ENCODE results near the gene NADSYN1.

The NADSYN1 gene

DNA sequence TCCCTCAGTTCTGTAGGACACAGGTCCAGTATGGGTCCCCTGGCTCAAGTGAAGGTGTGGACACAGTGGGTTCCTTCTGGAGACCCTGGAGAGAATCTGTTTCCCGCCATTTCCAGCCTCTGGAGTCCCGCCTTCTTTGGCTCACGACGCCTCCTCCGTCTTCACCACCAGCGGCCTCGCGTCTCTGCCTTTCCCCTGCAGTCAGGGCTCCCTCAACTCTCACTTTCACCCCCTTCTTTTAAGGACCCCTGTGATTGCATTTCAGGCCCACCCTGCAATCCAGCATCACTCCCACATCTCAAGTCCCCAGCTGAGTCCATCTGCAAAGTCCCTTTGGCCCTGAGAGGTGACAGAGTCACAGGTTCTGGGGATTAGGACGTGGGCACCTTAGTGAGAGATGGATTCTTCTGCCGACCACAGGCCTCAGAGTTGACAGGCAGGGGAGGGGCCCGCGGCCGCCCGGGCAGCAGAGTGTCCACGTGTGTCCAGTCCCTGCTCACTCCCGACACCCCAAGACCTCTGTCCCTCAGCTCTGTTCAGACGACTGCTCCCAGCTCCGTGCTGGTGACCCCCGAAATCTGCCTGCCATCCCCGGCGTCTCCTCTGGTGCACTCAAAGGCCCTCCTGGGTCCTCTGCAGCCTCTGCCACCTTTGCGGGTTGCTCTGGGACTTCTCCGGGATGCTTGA, 37.2 kb downstream of the NADSYN1 start:
- DNase-seq: no peak

DNA sequence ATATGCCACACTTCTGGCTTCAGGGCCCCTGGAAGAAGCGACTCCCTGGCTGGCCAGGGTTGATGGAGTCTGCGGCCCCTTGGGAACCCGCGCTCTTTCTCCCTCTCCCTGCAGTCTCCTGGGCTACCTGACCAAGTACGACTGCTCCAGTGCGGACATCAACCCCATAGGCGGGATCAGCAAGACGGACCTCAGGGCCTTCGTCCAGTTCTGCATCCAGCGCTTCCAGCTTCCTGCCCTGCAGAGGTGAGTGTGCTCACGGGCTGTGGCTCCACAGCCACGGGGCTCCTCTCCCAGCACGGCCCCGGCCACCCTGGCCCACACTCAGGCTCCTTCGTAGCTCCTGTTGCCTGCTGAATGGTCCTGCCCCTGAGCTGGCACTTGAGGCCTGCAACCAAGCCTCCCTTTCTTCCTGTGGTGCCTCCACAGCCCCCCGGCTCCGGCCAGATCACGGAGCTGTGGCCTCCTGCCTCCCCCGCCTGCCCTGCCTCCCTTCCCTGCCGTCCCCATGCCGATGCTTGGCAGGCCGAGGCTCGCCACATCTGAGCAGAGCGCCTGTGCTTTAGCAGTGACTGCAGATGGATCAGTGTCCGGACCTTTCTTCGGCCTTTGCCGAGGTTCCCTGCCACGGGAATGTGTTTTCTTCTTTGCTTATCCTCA, 37.9 kb downstream of the NADSYN1 start:
- no peak for DNase-seq

DNA sequence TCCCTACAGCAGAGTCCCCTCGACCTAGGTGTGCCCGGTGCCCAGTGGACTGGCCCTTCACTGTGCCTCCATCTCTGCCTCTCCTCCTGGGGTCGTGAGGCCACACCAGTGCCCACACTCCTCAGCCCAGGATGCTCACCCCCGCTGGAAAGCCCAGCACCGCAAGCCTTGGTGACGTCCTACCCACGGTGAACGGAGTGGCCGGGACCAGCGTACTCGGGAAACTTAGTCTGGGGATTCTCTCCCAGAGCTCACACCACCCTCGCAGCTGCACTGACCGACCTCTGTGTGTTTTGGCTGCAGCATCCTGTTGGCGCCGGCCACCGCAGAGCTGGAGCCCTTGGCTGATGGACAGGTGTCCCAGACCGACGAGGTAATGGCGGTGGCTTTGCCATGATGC, 38.5 kb downstream of the NADSYN1 start:
- DNase-seq: no peak

DNA sequence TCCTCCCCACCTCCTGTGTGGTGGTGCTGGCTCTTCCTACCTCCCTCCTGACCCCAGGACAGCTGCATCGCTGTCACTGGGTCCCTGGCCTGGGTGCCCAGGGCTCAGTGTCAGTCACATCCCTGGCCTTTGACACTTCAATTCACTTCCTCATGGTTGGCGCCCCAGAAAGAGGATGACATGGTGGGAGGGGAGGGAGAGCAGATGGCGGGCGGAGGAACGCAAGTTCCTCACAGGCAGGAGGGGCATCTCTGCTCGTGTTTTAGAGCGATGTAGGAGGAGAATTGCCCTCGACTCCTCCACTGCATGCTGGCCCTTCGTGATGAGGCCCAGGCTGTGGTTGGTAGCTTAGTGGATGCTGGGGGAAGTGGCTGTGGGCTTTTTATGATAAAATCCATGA, 38.9 kb downstream of the NADSYN1 start:
- DNase-seq: no peak

DNA sequence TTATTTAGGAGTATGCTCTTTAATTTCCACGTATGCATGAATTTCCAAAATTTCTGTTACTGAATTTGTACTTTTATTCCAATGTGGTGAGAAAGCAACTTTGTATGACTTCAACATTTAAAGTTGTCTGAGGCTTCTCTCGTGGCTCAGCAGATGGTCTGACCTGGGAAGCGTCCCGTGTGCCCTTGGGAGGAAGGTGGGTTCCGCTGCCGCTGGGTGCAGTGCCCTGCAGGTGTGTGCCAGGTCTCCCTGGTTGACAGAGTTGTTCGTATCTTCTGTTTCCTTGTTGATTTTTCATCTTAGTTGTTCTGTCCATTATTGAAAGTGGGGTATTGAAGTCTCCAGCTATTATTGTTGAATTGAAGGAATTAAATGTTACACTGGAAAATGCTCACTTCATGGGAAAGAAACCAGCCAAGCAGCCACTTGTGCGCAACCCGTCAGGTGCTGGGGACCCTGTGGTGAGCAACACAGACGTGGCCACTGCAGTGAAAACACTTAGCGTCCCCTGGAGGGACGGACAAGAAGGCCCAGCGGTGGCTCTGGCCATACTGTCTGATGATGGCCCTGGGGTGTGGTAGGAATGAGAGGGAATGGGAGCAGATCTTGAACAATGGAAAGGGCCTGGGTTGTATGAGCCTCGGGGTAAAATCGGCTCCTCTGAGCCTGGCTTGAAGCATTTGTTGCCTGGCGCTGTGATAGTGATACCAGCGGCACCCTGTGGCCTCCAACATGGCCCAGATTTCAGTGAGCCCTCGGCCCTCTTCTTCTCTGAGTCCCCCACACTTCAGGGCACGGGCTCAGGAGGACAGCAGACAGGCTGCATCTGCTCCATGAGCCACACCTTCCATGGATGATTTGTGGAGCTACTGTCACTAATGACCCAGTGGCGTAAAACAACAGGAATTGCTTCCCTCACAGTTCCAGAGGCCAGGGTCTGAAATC, 42.6 kb downstream of the NADSYN1 start:
- no peak for DNase-seq

DNA sequence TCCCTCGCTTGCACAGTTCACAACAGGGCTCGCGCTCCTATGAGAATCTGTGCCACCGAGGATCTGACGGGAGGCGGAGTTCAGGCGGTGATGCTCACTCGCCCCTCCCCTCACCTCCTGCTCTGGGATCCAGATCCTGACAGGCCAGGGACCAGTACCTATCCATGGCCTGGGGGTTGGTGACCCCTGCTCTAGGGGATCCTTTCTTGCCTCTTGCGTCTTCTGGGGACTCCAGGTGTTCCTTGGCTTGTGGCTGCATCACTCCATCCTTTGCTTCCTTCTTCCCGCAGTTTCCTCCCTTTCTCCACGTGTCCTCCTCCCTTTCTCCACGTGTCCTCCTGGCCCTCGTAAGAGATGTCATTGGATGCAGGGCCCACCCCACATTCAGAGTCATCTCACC, 43.4 kb downstream of the NADSYN1 start:
- no peak for DNase-seq

DNA sequence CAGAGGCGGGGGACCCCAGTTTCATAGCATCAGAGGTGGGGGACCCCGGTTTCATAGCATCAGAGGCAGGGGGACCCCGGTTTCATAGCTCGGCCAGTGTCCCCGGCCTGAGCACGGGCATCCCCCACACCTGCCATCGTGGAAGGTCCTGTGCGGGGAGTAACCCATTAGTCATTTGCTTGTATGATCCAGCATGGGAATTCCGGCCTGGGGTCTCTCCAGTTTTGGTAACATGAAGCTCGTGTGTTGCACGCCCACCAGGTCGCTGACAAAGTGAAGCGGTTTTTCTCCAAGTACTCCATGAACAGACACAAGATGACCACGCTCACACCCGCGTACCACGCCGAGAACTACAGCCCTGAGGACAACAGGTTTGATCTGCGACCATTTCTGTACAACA, 45.1 kb downstream of the NADSYN1 start:
- no peak for DNase-seq

DNA sequence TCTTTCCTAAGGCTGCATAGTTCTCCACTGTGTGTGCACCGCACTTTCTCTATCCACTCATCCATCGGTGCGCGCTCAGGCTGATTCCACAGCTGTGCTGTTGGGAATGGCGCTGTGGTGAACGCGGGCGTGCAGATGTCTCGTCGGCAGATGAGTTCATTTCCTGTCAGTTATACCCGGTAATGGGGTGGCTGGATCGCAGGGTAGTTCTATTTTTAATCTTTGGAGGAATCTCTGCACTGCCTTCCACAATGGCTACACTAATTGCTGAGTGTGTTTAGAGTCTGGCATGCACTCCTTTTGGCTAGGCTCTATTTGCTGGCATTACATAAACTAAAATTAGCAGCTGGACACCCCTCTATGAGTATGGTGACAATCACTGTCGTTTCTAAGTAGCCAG, 46.1 kb downstream of the NADSYN1 start:
- DNase-seq: peak in 11 of 58 donors; percentile 6 to 34 (median 13)

DNA sequence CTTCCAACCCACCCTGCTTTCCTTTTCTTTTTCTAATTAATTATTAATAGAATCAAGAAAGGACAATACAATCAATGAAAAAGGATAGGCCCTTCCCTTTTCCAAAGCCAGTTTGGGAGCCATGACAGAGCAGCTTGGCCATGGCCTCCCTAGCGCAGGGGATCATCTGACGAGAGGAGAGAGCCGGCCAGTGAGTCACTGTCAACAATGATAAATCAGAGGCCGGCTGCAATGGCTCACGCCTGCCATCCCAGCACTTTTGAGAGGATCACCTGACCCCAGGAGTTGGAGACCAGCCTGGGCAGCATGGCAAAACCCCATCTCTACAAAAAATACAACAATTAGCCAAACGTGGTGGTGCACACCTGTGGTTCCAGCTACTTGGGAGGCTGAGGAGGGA, 46.5 kb downstream of the NADSYN1 start:
- DNase-seq: no peak

DNA sequence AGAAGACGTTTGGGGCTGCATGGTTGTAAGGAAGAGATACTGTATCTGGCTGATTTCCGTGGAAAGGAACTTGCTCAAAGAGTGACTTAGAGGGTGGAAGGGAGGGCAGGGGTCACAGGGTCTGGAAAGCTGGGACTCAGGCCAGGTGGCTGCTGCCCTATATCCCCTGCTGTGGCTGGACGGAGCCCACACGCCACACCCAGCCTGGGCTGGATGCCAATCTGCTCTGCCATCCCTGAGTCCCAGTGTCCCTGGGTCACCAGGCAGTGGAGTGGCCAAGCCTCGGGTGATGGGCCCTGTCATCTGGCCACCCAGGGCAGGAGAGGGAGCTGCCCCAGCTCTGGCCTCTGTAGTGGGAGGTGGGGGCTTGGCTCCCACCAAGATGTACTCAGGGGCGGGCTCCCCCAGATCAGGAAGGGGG, 47.6 kb downstream of the NADSYN1 start:
- DNase-seq: peak in 7 of 58 donors; percentile 4 to 30 (median 17)

DNA sequence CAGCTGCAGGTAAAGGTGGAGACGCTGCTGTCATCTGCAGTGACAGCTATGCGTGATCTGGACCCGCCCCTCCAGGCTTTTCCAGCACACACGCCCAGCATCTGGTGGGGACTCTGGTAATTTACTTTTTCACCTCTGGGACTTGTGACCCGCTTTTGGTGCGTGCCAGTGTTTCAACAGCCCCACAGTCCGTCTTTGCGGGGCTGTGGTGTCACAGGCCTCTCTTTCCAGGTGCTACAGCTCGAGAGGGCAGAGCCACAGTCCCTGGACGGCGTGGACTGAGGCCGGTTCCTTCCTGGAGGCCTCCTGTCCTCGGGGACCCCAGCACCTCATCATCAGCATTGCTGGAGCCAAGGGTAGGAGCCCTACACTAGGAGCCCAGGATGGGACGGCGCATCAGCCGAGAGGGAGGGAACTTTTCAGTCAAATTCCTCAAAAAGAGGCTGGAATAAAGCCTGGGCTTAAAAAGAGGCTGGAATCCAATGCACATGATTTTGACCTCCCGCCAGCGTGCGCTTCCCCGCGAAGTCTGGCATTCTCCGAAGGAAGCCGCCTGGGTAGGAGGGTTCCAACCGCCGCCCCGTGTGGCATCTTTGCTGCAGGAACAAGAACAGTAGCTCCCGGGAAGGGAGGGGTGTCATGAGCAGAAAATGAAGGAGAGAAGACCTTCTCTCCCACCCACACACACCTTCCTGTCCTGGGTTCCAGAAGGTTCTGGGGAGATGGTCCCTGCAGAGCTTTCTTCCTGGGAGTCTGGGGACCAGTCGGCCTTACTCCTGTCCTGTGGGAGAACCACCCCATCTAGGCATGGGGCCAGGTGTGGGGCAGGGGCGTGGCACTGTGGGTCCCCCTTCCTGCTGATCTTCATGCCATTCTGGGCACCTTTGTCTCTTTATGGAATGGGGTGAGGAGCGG, 48.3 kb downstream of the NADSYN1 start:
- no peak for DNase-seq

DNA sequence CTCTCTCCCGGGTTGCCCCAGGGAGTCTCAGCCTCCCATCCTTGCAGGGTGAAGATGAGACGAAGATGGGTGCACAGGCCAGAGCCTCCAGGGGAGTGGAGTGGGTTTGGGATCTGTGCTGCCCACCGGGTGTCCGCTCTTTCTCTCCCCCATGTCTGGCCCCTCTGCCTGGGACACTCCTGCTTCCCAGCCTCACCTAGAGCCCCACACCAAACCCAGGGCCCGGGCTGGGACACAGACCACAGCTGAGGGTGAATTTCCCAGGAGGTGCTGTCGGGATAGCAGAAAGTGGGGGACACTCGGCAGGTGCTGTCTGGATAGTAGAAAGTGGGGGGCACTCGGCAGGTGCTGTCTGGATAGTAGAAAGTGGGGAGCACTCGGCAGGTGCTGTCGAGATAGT, 49.0 kb downstream of the NADSYN1 start:
- DNase-seq: no peak

DNA sequence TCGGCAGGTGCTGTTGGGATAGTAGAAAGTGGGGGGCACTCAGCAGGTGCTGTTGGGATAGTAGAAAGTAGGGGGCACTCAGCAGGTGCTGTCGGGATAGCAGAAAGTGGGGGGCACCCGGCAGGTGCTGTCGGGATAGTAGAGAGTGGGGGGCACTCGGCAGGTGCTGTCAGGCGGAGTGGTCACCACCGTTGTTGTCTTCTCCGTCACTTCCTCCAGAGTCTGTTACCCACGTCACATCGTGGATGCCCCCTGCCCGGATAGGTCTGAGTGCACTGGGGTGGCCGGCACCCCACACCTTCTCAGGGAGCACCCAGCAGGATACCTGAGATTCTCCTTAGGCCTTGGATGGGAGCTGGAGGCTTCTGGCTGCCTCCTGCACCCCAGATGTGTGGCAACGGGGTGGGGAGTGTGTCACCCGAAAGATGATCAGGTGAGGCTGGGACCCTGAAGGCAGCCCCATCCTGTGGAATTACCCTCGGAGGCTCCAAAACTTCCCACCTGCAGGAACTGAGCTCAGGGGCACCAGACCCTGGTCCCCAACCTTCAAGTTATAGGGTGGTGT, 50.0 kb downstream of the NADSYN1 start:
- no peak for DNase-seq

DNA sequence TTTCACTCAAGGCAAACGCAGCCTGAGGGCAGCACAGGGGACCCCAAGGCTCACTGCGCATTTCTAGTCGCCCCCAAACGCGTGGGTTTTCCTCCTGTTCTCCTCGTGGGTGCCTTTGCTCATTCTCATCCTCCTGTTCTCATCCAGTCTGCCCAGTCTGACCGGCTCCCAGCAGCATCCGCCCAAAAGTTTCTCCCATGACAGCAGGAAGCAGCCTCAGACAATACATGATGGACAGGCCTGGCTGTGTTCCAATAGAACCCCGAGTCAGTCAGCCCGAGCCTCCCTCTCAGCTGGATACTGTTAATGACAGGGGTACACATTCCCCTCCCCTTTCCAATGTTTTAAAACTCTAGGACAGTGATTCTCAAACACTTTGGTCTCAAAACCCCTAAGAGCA, 51.5 kb downstream of the NADSYN1 start:
- DNase-seq: peak in 1 of 58 donors; percentile 38

DNA sequence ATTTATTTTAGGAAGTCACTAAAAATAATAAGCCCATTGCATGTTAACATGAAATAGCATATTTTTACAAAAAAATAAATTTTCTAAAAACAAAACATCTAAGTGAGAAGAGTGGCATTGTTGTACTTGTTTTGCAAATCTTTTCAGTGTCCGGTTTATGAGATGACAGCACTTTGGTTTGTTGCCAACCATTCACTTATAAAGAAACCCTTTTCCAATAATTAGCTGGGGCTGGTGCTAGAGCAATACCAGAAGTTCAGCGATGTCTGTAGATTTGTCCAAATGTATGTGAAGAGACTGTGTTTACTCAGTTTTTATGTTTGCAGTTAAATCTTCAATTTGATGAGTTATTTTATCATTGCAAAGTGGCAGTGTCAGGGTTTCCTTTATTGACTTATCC, 52.0 kb downstream of the NADSYN1 start:
- DNase-seq: no peak

DNA sequence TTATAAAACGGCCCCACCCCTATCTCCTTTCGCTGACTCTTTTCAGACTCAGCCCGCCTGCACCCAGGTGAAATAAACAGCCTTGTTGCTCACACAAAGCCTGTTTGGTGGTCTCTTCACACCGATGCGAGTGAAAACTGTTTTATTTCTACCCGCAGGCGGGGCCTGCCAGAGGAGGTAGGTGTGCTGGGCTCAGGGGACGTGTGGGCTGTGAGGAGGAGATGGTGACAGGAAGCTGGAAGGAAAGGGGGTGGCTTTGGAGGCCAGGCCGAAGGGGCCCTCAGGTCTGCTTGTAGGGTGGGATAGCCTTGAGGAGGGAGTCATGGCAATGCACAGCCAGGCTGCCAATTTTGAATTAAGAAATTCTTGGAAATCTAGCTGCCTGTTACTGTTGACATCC, 52.8 kb downstream of the NADSYN1 start:
- no peak for DNase-seq

DNA sequence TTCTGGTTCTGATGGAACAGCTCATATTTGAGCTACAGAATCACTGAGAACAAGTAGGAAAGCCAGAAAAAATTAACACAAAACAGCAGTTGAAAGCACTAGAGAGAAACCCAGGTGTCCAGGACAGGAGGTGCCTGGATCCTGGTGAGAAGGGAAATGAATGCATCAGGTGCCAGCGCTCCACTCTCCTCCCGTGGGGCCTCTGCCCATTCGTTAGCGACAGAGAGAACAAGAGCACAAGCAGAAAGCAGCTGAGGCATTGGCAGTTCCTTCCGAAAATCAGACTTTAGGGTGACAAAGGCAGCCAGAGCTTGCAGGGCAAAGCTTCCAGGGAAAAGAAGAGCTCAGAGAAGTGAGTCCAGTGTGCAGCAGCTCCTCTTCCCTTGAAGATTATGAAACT, 54.1 kb downstream of the NADSYN1 start:
- no peak for DNase-seq

DNA sequence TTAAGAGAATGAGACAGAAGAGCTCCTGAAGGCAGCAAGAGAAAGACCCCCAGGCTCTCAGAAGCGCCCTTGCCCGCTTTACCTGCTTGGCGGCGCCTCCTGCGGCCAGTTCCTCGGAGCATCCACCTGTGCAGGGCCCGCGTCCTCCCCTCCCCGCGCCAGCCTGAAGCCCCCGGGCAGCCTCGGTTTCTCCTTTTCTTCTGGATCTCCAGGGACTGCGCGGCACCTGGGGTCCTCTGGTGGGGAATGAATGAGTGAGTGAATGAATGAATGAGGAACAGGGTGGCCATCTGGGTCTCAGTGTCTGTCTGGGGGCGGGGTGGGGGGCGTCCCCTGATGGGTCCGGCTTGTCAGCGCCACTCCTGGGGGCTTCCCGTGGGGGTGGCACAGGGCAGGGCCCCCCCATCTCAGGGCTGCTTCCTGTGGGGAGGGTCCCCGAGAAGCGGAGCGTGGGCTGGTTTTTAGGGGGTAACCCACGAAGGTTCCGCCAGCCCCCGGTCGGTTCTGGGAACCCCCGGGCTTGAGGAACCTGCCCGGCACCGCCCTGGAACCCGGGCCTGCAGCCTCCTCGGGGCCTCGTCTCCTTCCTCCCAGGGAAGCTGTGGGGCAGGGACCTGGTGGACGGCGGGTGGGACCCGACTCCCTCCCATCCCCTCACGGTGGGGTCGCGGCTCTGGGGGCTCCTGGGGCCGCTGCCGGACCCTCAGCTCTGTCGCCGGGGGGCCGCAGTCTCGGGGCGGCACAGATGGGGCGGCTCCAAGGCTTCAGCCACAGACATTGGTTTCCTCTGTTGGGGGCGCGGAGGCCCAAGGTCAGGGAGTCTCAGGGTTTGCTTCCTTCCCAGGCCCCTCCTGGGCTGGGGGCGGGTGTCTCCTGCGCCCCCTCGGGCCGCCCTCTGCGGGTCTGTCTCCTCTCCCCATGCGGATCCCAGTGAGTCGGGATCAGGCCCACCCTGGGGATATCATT, 65.8 kb downstream of the NADSYN1 start:
- no peak for DNase-seq

DNA sequence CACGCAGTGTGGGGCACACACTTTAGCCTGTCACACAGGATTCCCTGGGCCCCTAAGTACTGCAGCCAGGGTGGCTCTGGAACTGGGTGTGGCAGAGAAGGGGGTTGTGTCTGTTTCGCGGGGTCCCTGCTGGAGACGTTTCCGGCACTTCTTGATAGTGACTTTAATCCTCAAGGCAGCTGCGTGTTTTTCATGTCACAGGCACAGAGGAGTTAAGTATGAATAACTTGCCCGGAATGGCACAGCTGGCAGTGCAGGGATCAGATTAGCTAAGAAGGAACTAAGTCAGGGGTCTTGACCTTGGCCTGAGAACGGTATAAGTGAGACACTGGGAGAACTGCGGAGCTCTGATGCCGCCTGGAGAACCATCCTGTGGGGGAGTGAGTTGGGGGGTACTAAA, 66.5 kb downstream of the NADSYN1 start:
- DNase-seq: no peak
